ENCODE data around the gene SACM1L. TPM values are rescaled to one million over a fixed set of nuclear protein-coding genes. Genes with fewer than 3 reads are reported as not detected.

Gene SACM1L
- total RNA-seq, 2 donors from 2014 or later, result 149 to 161 TPM

DNA sequence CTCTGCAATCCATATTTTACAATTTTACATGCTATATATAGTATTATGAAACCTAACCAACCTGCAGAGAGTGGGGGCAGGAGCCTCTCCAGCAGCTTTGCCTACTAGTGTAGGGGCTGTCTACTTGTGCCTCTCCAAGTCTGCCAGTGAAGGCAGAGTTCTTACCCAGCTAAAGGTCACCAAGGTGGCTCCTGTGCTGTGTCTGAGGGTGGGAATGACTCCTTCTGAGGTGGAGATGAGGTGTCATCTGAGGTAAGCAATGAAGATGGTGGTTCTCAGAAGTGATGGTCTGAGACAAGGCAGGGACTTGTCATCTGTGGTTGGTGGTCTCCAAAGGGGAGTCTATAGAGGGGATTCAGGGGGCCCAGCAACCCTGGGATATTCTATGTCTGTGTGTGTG is 47.5 kb downstream of the SACM1L start:
- Histone ChIP-seq H3K27me3 (ENCODE audit: control insufficient read depth, insufficient read depth, low read length, poor library complexity, severe bottlenecking) (no peaks in the 10 kb centered on the region), H3K9me3 (ENCODE audit: control insufficient read depth, low read length) (no peaks in the 10 kb centered on the region), H3K36me3 (ENCODE audit: control insufficient read depth, insufficient read depth, low read length) (peaks cover 99% of the 10 kb centered on the region), H3K4me3 (ENCODE audit: low read length) (no peak overlapping the region), H3K27ac (ENCODE audit: low read depth, low read length) (no peak overlapping the region), H3K4me1 (ENCODE audit: control insufficient read depth, insufficient read depth, low read length) (peaks cover 18% of the 10 kb centered on the region), H3K9ac (ENCODE audit: extremely low read depth, low read length, poor library complexity, severe bottlenecking) (no peak overlapping the region)
- H3K4me1 Mint-ChIP-seq, result peaks cover 47% of the 10 kb centered on the region
- no peak for DNase-seq
- H3K9me3 Mint-ChIP-seq, result no peaks in the 10 kb centered on the region
- H3K27me3 Mint-ChIP-seq (ENCODE audit: insufficient read depth), result no peaks in the 10 kb centered on the region
- no peak overlapping the region for H3K4me3 Mint-ChIP-seq
- peak overlapping the region; percentile 78 for H3K27ac Mint-ChIP-seq
- H3K36me3 Mint-ChIP-seq (ENCODE audit: low read depth), result peaks cover 89% of the 10 kb centered on the region
- TF ChIP-seq CTCF (conservative IDR thresholded peaks at IDR 0.05), result no peak

DNA sequence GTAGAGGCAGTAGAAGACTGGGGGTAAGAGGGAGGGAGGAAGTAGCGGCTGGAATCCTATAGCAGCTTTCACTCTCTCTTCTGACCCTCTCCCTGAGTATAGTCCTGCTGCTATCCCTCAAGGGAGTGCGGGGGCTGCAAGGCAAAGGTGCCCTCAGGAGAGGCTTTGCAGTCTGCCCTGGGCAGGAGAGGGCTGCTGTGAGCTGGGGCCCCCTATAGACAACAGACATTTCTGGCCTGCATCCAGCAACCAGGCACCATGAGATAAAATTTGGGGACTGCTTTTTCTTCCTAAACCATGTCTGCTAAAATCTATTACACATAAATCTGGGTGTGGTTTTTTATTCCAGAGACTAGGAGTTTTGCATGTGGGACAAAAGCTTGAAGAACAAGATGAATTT is 48.0 kb downstream of the SACM1L start:
- Histone ChIP-seq H3K4me1 (ENCODE audit: control insufficient read depth, insufficient read depth, low read length) (peaks cover 18% of the 10 kb centered on the region), H3K27ac (ENCODE audit: low read depth, low read length) (no peak overlapping the region), H3K36me3 (ENCODE audit: control insufficient read depth, insufficient read depth, low read length) (peaks cover 99% of the 10 kb centered on the region), H3K9ac (ENCODE audit: extremely low read depth, low read length, poor library complexity, severe bottlenecking) (no peak overlapping the region), H3K4me3 (ENCODE audit: low read length) (no peak overlapping the region), H3K9me3 (ENCODE audit: control insufficient read depth, low read length) (no peaks in the 10 kb centered on the region), H3K27me3 (ENCODE audit: control insufficient read depth, insufficient read depth, low read length, poor library complexity, severe bottlenecking) (no peaks in the 10 kb centered on the region)
- Mint-ChIP-seq H3K4me1 (peaks cover 52% of the 10 kb centered on the region), H3K27ac (peak overlapping the region; percentile 78), H3K4me3 (no peak overlapping the region), H3K9me3 (no peaks in the 10 kb centered on the region), H3K27me3 (ENCODE audit: insufficient read depth) (no peaks in the 10 kb centered on the region), H3K36me3 (ENCODE audit: low read depth) (peaks cover 91% of the 10 kb centered on the region)
- 89% methylated on average over 2 of the region's 2 CpGs; no CpG with 5 or more reads in 1 of the 2 experiments for WGBS, 2 experiments (ENCODE audit: insufficient coverage in 1 of 2, insufficient read length in 1 of 2)
- DNase-seq, result peak; percentile 53
- TF ChIP-seq CTCF (conservative IDR thresholded peaks at IDR 0.05), result peak; percentile 37

DNA sequence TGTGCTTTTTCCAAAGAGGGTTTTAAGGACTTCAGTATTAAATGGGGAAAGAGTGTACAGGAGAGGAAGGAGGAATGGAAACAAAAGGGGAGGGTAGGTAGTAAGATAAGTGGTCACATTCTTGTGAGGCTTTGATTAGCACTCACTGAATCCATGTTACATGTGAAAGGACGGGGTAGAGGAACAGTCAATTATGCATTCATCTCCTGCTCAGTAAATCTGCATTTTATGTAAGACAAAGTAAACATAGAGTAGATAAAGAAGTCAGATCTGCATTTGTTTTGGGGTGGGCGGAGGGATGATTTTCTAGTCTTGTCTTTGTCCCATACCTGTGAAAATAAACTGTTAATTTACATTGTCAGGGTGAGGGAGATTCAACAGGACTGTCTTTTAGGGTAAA is 50.8 kb downstream of the SACM1L start:
- peaks cover 99% of the 10 kb centered on the region for H3K36me3 ChIP-seq (ENCODE audit: control insufficient read depth, insufficient read depth, low read length)

More for the DNA sequence above, 50.8 kb downstream of the SACM1L start:
- TF ChIP-seq CTCF (conservative IDR thresholded peaks at IDR 0.05), result no peak
- Histone ChIP-seq H3K9me3 (ENCODE audit: control insufficient read depth, low read length) (no peaks in the 10 kb centered on the region), H3K4me1 (ENCODE audit: control insufficient read depth, insufficient read depth, low read length) (peaks cover 23% of the 10 kb centered on the region), H3K9ac (ENCODE audit: extremely low read depth, low read length, poor library complexity, severe bottlenecking) (no peak overlapping the region), H3K4me3 (ENCODE audit: low read length) (no peak overlapping the region), H3K27me3 (ENCODE audit: control insufficient read depth, insufficient read depth, low read length, poor library complexity, severe bottlenecking) (no peaks in the 10 kb centered on the region), H3K27ac (ENCODE audit: low read depth, low read length) (no peak overlapping the region)
- DNase-seq, result no peak
- Mint-ChIP-seq H3K27me3 (ENCODE audit: insufficient read depth) (no peaks in the 10 kb centered on the region), H3K27ac (peak overlapping the region; percentile 59), H3K4me3 (no peak overlapping the region), H3K36me3 (ENCODE audit: low read depth) (peaks cover 90% of the 10 kb centered on the region), H3K9me3 (no peaks in the 10 kb centered on the region), H3K4me1 (peaks cover 62% of the 10 kb centered on the region)
- WGBS, 2 experiments (ENCODE audit: insufficient coverage in 1 of 2, insufficient read length in 1 of 2), result 72 to 78% methylated on average over 2 of the region's 2 CpGs

All from endodermal cell (in vitro differentiated cells).